HG03469 (cell line): ENCODE data around the gene TUBB2A.
A peak's percentile ranks its signal among the peaks of the same experiment; 100 is the strongest.
"Not testable (repeated sequence)": the region's sequence is repeated elsewhere in the genome, so short reads cannot be mapped to it uniquely, and the experiment has no call there.

Experiments used
- ATAC-seq: cut with Tn5 transposase; IDR thresholded peaks from one replicate; pipeline ENCODE4 v1.9.1; 2021; ENCODE audit warnings: mild to moderate bottlenecking, moderate library complexity, moderate number of reproducible peaks; ENCODE audit not compliant: unreplicated experiment

TUBB2A gene

GRCh38 chr6:3157131-3157933 is at the start of gene TUBB2A:
TSS of gene TUBB2A (minus strand) at chr6:3157544. CDS start at chr6:3157463, 81 bp downstream.
- peak; percentile 40 for ATAC-seq

- ATAC-seq = no peak
These were observed 49.1 kb upstream of the TUBB2A start for GRCh38 chr6:3206339-3207015.

DNA sequence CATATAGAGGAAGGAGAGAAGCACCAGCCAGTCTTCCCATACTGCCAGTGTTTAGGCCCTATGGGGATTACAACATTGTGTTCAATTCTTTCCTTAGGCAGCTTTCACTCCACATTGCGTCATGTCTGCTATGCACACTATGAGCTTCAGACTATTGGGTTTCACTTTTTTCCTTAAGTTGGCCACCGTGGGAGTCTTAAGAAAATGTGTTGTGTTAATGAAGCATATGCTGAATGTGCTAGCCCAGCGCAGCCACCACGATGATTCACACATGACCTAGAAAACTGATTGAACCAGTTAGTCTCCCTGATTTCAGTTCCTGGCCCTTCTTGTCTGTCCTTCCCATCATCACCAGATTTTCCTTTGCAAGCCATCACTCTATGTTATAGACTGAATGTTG is 48.6 kb upstream of the TUBB2A start:
- no peak for ATAC-seq

- no peak for ATAC-seq
These were observed 47.6 kb upstream of the TUBB2A start for GRCh38 chr6:3204921-3205320.

DNA sequence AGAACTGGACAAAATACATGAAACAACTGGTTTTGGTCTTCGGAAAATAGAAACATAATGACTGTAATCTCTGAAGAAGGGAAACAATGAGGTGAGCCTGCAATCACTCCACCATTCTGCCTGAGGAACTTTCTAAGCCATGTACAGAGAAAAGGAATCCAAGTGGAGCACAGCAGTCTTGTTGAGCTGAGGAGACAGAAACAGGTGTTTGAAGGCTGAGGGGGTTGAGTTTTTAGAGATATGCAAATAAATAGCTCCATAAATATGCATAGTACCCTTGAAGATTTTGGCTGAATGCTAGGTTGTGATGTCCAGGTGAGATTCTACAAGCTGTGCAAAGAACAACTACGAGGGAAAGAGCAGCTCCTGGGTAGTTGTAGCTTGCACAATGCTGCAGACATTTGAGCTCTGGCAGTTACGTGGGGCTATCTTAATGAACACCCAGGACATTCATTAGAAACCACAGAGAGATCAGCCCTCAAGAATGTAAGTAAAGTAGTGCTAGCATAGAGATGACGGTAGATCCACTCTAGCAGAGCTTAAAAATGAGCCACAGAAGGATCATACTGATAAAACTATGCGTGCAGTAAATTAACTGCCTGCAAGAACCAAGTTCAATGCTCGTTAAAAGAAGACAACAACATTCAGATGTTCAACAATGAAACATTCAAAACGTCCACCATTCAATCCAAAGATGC is 45.8 kb upstream of the TUBB2A start:
- no peak for ATAC-seq

DNA sequence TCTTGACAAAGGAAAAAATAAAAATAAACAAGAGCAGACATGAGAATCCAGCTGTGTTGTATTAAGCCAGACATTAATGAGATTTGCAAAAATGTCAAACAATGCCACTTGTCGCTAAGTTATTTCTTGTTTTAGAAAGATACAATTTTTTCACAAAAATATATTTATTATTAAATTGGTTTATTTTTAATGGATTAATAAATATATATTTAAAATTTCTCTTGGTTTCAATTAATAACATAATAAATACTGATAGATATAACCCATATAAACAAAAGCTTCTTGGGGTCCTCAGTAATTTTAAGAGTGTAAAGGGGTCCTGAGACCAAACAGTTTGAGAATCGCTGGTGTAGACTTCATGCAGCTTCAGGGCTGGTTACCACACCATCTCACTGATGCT is 44.0 kb upstream of the TUBB2A start:
- ATAC-seq = no peak

GRCh38 chr6:3200682-3201081 is 43.3 kb upstream of the TUBB2A start:
- no peak for ATAC-seq

GRCh38 chr6:3199382-3199781 is 42.0 kb upstream of the TUBB2A start:
- no peak for ATAC-seq

DNA sequence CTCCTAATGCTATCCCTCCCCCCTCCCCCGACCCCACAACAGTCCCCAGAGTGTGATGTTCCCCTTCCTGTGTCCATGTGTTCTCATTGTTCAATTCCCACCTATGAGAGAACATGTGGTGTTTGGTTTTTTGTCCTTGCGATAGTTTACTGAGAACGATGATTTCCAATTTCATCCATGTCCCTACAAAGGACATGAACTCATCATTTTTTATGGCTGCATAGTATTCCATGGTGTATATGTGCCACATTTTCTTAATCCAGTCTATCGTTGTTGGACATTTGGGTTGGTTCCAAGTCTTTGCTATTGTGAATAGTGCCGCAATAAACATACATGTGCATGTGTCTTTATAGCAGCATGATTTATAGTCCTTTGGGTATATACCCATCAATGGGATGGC is 40.4 kb upstream of the TUBB2A start:
- not testable (repeated sequence) for ATAC-seq

- ATAC-seq = no peak
These were observed 39.4 kb upstream of the TUBB2A start for GRCh38 chr6:3196770-3197169.

DNA sequence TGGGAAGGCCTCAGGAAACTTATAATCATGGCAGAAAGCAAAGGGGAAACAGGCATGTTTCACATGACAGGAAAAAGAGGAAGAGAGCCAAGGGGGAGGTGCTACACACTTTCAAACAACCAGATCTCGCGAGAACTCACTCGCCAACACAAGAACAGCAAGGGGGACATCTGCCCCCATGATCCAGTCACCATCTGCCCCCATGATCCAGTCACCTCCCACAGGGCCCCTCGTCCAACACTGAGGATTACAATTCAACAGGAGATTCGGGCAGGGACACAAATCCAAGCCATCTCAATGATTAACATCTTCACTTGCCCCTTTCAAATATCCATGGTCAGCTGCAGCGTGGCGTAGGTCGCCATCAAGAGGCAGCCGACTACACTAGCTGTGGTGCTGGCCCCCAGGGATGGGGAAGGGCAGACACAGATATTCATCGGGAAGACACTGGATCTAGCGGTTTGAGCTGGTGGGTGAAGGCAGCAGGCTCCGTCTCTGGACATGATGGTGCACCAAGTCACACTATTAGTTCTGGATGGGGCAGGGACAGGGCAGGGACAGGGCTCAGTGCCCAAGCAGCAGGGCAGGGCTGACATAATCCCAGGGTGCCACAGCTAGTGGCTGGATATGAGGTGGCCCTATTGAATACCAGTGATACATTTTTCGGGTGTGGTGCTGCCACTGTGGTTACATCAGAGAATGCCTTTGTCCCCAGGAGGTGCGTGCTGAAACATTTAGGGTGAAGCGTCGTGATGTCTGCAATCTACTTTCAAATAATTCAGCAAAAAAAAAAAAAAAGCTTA is 38.6 kb upstream of the TUBB2A start:
- ATAC-seq = no peak

GRCh38 chr6:3195420-3195694 is 38.0 kb upstream of the TUBB2A start:
- no peak for ATAC-seq

DNA sequence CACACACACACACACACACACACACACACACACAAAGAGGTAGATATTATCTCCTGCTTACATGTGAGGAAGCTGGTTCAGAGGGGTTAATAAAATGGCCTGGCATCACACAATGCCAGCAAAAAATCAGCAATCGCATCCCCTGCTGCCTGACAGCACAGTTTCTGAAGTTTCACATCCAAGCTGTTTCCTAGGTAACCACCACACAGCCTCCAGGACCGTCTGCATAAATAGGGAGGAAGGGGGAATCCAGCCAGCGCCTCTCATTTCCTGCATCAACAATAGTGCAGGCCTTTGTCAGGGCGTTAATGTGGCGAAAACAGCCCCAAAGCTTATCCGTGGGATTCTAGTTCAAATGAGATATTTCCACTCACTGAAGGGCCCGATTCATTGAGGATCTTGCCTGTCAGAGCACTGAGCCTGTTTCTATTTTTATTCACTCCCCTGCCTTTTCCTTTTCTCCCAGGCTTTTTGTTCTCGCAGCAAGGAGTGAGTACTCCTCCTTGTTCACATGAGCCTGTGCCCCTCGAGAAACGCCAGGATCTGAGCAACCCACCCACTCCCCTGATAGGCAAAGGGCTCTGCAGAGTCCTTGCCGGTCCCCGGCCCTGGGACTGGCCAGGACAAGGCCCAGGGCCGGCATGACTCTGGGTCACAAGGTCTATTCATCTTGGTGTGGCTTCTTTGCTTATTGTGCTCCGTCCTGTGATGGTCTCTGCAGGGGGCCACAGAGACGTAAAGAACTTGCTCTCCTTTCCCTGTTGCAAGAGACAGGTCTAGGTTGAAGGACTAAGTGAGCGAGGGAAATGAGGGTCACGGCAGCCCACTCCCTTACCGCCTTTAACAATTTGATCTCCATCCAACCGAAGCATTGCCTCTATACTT is 37.4 kb upstream of the TUBB2A start:
- no peak for ATAC-seq

DNA sequence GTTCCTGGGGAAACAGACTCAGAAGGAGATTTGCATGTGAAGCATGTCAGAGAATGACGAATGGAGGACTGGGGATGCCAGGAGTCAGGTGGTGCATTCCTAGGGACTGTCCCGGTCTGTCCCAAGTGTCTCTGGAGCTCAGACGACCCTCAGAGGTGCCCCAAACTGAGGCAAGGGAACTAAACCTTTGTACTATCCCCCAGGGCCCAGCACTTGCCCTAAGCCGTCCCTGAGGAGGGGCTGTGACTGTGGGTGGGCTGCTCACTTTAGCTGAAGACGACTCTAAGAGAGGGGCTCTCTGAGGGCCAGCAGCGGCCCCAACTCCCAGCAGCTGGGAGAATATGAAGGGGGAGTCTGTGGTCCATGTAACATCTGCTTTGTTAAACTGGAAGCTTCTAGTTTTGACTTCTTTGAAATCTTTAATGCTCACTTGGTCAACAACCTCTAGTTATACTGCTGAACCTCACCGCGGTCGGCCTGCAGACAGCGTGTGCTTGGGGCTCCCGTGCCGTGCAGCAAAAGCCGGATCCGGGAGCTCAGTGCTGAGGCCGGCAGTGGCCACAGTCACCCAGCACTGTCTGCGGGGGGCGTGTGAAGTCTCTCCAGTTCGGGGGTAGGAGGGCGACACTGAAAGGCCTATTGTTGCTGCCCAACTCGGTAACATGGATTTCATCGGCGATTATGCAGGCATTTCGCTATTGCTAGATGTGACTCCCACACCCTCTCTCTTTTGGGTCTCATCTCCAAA is 35.9 kb upstream of the TUBB2A start:
- ATAC-seq = no peak

DNA sequence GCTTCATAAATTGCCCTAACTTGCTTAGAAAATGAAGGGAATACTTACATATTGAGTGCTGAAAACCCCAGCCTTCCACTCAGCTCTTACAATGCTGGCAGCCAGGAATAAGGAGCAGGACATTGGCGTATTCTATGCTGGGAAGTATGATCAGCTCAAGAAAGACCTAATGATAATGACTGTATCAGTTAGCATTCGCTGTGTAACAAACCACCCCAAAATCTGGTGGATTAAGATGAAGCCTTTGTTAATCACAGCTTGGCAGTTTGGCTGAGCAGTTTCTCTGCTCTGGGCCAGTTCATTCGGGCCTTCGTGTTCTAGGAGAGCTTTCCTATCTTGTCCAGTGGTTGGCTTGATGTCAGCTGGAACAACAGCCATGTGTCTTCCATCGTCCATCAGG is 33.4 kb upstream of the TUBB2A start:
- no peak for ATAC-seq

- ATAC-seq = no peak
These were observed 32.7 kb upstream of the TUBB2A start for GRCh38 chr6:3190056-3190455.

DNA sequence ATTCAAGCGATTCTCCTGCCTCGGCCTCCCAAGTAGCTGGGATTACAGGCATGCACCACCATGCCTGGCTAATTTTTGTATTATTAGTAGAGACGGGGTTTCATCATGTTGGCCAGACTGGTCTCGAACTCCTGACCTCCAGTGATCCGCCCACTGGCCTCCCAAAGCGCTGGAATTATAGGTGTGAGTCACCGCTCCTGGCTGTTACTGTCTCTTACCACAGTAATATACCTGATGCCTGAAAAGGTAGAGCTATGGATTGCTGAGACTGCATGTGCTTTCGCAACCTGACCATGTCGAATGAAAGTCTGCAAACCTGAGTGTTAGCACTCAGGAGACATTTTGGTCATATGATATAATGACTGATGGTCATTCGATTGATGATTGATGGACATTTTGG is 31.8 kb upstream of the TUBB2A start:
- ATAC-seq = not testable (repeated sequence)

GRCh38 chr6:3188262-3188661 is 30.9 kb upstream of the TUBB2A start:
- ATAC-seq = no peak

DNA sequence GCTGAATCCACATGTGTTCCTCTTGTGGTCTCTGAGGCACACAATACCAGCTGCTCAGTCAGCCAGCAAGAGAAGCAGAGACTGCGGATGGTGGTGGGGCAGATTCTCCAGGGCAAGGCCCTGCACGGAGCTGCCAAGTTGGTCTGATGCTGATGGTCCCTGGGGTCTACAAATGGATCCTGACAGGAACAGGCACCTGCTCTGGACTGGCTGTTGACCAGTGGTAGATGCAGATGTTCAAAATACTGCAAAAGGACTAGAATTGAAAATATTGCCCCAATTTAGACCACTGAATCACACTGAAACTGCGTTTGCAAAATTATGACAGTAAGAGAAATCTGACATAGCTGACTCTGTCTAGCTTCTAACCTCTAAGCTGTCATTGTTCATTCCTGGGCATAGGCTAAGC is 29.6 kb upstream of the TUBB2A start:
- ATAC-seq = no peak

GRCh38 chr6:3183066-3183465 is 25.7 kb upstream of the TUBB2A start:
- no peak for ATAC-seq
